IMR-90 (cell line): ENCODE results near the gene AGT.

Source experiments
- CEBPB ChIP-seq: IDR thresholded peaks from 2 replicates; pipeline ENCODE4 v1.6.1; 2012; ENCODE audit warnings: low read depth, low read length, improper control_type of control experiment
- CHD1 ChIP-seq: IDR thresholded peaks from 2 replicates; pipeline ENCODE4 v1.6.1; 2012; ENCODE audit warnings: low read depth, low read length, improper control_type of control experiment
- CTCF ChIP-seq: conservative IDR thresholded peaks from 2 replicates; pipeline ENCODE4 v1.5.1; 2012; ENCODE audit warnings: mild to moderate bottlenecking, low read depth, low read length, improper control_type of control experiment
- ELK1 ChIP-seq: fragments of 150-350 bp; IDR thresholded peaks from 2 replicates; pipeline ENCODE4 v1.6.1; 2016; ENCODE audit warnings: low read depth, mild to moderate bottlenecking, low read length, moderate library complexity, borderline replicate concordance
- FOS ChIP-seq: fragments of 150-350 bp; IDR thresholded peaks from 2 replicates; pipeline ENCODE4 v1.6.1; 2016; ENCODE audit warnings: low read depth, low read length
- MAZ ChIP-seq: IDR thresholded peaks from 2 replicates; pipeline ENCODE4 v1.6.1; 2012; ENCODE audit warnings: low read depth, mild to moderate bottlenecking, low read length, improper control_type of control experiment, moderate library complexity, borderline replicate concordance
- MXI1 ChIP-seq: IDR thresholded peaks from 2 replicates; pipeline ENCODE4 v1.6.1; 2012; ENCODE audit warnings: low read depth, mild to moderate bottlenecking, low read length, moderate library complexity, borderline replicate concordance
- POLR2A ChIP-seq: IDR thresholded peaks from 2 replicates; pipeline ENCODE4 v1.6.1; 2012; ENCODE audit warnings: mild to moderate bottlenecking, low read depth, low read length
- RAD21 ChIP-seq: IDR thresholded peaks from 2 replicates; pipeline ENCODE4 v1.6.1; 2012; ENCODE audit warnings: low read length, improper control_type of control experiment
- RFX5 ChIP-seq: IDR thresholded peaks from 2 replicates; pipeline ENCODE4 v1.8.0; 2012; ENCODE audit warnings: low read depth, mild to moderate bottlenecking, low read length, moderate library complexity
- USF2 ChIP-seq: fragments of 150-350 bp; IDR thresholded peaks from 2 replicates; pipeline ENCODE4 v1.6.1; 2017; ENCODE audit warnings: mild to moderate bottlenecking, antibody characterized with exemption, low read length, low read depth

GRCh38 chr1:230743899-230744298 is 30.0 kb upstream of the AGT start:
- TF ChIP-seq USF2 (no peak), POLR2A (no peak), CTCF (no peak), FOS (no peak), RFX5 (no peak), CEBPB (no peak), RAD21 (no peak), CHD1 (no peak), ELK1 (no peak), MAZ (no peak), MXI1 (no peak)
